GM12873 (cell line): Measurements from ENCODE around the gene SYNCRIP.

Source experiments
- CTCF ChIP-seq: IDR thresholded peaks from 2 replicates; pipeline ENCODE4 v1.5.1; 2012; ENCODE audit warnings: low read depth, mild to moderate bottlenecking, moderate library complexity, low read length, control low read depth; ENCODE audit not compliant: insufficient read depth; ENCODE audit errors: missing control alignments

SYNCRIP gene

GRCh38 chr6:85602100-85602499, 40.6 kb downstream of the SYNCRIP start:
- TF ChIP-seq CTCF, result no peak

- TF ChIP-seq CTCF, result no peak
Observed at GRCh38 chr6:85600713-85601313, 41.9 kb downstream of the SYNCRIP start.

- no peak for TF ChIP-seq CTCF
Observed at GRCh38 chr6:85594197-85594930, 48.3 kb downstream of the SYNCRIP start.

GRCh38 chr6:85593438-85594196, 49.1 kb downstream of the SYNCRIP start, which contains the start of gene SNX14:
Gene SNX14 (minus strand): TSS chr6:85593858. CDS start chr6:85593718, 140 bp downstream.
- peak; percentile 14 for TF ChIP-seq CTCF

GRCh38 chr6:85592033-85592432, 50.7 kb downstream of the SYNCRIP start:
- no peak for TF ChIP-seq CTCF

GRCh38 chr6:85591207-85591606, 51.5 kb downstream of the SYNCRIP start:
- TF ChIP-seq CTCF, result no peak

DNA sequence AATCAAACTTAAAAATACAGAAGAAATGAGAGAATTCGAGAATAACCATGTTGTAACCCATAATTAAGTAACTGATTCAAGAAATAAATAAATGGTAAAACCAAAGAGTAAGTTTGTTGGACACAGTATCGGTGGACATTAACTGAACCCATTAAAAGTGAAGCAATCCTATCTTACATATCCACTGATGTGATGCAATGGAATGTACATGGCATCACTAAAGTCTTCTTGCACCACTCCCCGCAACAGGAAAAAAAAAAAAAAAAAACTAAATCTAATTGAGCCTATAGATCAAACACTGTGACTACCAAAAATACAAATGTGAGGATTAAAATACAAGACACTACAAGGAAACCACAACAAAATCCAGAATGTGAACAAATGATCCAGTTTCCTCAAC, 56.9 kb downstream of the SYNCRIP start:
- no peak for TF ChIP-seq CTCF
